Measurements from ENCODE around the gene DYNLRB1.

- no peak for TF ChIP-seq POLR2A (IDR thresholded peaks at IDR 0.05)
- TF ChIP-seq CTCF (IDR thresholded peaks at IDR 0.05) = peak in 5 of 6 experiments; percentile 16 to 56 (median 25)
- TF ChIP-seq POLR2AphosphoS5 (IDR thresholded peaks at IDR 0.05) = no peak
- no peak for TF ChIP-seq EP300 (IDR thresholded peaks at IDR 0.05)
Observed at GRCh38 chr20:34562641-34563040, 46.4 kb downstream of the DYNLRB1 start.
